Epithelial cell of prostate (primary cell): Measurements from ENCODE around the gene ABTB2.

Experiments
- DNase-seq: peaks from one replicate; pipeline ENCODE4 v3.0.0-alpha.2; 2011; ENCODE audit warnings: low read depth, low spot score
- H3K27ac ChIP-seq: fragments of 450-650 bp; 2 replicates; pipeline ENCODE4 v1.5.1; 2017; ENCODE audit warnings: mild to moderate bottlenecking

The ABTB2 gene

DNA sequence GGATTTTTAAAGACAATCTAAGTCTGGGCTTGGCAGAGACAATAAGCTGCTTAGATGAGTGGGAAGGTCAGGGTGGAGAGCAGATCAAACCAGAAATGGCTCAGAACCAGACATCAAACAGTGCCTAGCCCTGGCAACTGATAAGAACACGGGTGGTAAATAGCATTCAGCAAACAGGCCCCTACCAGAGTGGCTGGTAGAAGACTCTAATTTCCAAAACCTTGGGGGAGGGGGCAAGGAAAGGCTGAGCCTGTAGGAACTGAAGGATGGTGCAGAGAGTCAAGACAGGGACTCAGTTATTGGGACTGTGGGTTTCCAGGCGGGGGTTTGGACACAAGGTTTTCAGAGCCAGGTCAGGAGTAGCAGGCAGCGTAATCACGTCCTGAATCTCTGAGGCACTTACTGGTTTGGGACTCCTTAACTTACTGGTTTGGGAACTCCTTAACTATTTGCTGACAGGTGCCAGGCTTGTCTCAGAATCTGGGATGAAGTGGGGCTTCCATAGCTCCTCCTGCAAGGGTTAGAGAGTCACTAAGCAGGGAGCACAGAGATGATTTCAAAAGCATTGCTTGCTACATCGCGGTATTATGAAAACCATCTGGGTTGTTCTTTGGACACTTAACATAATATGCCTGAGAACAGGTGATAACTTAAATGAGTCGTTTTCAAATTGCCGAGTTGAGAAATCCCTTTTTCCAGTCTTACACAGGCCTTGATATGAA, 5.7 kb upstream of the ABTB2 start:
- H3K27ac ChIP-seq = no peak overlapping the region
- DNase-seq = no peak

DNA sequence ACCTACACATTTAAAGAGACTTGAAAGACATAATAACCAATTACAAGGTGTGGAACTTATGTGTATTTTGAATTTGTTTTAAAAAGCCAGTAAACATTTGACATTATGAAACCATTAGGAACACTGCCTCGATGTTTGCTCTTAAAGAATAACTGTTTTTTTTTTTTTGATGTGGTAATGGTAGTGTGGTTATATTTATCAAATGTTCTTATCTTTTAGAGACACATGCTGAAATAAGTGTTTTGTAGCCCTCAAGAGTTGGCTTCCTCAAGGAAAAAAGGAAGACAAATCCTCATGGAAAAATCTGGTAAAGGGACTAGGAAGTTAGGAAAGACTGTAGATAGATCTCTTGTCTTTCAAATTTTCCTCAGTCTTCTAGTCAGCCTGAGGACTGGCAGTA, 2.2 kb upstream of the ABTB2 start:
- no peak overlapping the region for H3K27ac ChIP-seq
- no peak for DNase-seq

DNA sequence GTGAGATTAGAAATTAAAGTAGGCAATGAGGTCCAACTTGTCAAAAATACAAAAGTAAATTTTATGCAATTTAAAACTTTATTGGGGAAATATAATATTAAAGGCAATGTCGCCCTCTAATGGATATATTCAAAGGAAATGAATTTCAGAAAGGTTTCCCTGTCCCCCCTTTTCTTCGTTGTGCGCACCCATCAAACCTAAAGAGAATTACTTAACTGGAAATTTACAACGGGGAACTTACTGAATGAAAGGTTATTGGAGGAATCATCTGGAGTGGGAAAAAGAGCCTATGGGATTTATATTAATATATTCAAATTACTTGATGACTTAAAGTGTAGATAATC, 1.7 kb upstream of the ABTB2 start:
- no peak overlapping the region for H3K27ac ChIP-seq
- no peak for DNase-seq

DNA sequence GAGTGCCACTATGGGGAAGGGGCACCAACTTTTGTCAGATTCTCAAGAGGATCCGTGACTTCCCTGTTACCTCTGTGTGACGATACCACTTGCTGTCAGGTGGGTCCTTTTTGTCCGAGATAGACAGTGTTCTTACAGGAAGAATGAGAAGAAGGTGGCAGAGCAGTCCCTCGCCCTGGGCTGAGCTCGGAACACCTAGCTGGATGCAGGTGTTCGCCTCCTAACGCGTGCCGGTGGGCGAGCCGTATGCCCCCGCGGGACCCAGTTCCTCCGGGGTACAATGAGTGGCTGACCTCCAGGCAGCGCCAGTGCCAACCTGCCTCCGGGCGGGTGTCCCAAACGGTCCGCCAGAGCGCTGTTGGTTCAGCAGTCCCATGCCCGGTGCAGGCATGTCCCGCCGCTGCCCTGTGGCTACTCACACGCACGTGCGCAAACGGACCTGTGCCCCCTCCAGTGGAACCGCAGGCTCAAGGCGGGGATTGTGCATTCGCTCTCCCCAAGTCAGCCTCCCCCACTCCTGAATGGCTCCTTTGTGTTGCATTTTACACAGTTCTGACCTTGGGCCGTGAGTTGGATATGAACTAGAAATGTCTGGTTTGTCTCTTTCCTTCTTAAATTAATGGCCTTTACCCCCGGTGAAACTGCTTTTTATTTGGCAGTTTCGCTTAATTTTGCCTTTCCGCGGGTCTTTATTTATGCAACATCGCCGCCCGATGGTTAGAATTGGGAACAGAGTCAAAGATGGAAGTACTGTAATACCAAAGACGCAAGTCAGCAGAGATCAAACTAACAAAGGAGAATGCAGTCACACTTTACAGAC, 1.1 kb upstream of the ABTB2 start:
- DNase-seq = no peak
- peak overlapping the region; percentile 50 for H3K27ac ChIP-seq

DNA sequence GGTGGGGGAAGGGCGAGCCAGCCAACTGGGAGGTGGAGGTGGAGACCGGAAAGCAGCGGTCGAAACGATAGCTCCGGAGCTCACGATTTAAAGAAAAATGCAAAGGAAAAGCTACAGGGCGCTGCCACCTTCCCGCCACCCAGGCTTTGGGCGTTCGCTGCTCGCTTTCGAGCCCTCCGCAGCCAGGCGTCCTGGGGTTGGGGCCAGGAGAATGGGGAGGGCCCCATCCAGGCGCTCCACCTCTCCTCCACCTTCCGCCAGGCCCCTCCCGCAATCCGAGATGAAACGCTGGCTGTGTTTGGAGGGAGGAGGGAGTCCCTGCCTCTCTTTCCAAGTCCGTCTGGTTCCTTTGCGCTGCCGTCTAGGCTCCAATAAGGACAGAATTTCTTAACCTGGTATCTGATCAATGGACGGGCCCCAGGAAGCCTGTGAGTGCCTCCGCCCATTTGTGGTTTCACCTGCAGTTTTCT, 483 bp upstream of the ABTB2 start:
- DNase-seq = no peak
- H3K27ac ChIP-seq = peak overlapping the region; percentile 50

DNA sequence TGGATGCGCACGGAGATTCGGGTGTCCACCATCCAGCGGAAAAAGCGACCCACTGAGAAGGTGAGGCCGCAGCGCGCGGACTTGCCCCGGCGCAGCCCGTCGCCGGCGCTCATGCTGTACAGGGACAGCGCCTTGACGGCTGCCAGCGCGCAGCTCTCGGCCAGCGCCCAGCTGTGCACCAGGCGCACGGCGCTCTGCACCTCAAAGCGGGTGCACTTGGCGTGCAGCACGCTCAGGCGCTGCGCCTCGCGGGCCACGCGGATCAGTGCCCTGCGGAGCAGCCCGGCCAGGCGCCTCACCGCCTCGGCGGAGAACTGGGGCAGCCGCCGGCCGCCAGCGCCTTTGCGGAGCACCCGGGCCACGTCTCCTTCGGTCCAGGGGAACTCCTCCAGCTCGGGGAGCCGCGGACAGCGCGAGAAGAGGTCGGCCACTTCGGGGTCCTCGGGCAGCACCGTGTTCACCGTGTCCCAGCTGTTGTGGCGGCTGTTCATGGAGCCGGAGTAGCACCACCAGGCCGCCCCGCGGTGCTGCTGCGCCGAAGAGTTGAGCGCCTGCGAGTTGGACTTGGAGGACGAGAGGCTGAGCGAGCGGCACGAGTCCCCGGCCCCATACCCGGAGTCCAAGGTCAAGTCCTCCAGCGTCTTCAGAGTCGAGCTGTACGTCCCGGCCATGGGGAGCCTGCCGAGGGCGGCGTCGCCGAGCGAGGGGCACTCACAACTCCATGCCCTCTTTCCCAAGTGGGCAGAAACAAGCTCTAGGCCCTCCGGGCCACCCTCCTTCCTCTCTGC, 703 bp downstream of the ABTB2 start:
- DNase-seq = no peak
- H3K27ac ChIP-seq = peak overlapping the region; percentile 39

DNA sequence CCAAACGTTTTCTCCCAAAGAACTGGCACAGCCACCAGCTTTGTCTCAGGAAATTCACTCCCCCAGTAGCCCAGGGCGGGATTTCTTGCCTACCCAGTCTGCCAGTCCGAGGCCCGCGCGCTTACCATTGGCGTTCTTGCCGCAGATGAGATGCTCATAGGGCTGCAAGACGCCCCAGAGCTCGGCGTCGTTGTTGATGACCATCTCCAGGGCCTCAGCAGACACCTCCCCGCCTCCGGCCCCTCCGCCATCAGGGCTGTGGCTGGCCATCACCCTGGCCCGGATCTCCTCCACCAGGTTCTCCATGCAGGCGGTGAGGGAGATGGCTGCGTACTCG, 1.3 kb downstream of the ABTB2 start:
- DNase-seq = no peak
- no peak overlapping the region for H3K27ac ChIP-seq

DNA sequence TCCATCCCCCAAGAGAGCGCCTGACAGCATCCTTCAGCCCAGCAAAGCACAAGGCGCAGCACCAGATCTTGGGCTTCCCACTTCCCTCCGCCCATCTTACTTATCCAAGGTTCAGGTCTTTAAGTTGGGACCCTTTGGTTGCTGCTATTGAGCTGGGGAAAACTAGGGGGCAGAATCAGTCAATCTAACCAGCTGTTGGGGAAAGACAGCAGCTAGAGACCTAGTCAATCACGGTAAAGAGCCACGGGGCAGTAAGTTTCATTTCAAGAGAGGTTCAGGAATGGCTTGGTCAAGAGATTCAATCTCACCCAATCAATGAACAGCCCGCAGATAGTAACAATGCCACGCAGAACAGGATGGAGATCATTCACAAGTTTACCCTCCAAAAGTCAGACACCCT, 1.7 kb downstream of the ABTB2 start:
- H3K27ac ChIP-seq = no peak overlapping the region
- DNase-seq = no peak

DNA sequence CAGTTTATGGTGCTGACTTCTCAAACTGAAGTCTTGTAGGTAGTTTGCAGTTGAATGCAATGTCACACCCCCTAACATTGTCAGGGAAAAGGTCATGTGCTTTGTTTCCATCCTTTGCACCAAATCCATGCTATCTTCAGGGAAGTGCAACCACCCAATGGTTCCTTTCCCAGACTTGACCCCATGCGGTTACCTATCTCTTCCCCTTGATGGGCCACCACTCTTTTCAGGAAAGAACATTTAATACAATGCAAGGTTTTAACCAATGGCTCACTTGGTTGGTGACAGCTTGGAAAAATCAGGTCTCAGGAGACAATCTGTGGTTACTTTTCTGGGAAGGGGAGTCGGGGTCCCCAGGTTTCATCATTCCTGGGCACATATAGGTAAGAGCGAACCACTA, 2.1 kb downstream of the ABTB2 start:
- H3K27ac ChIP-seq = no peak overlapping the region
- DNase-seq = no peak

DNA sequence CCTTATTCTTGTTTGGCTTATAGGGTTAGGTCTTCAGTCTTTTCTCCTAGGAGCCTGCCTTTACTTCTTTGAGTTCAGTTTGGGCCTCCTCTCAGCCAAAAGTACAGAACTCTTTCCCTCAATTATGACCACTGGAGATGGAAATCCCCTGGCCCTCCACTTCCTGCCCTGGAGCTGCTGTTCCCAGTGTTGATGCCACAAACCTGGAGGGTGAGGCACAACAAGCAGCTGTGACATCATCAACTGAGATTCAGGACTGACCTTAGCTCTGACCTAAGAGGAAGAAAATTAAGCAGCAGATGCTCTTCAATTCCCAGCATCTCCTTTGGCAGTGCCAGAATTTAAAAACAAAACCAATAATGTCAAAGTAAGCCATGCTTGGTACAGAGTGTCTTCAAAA, 3.0 kb downstream of the ABTB2 start:
- no peak for DNase-seq
- no peak overlapping the region for H3K27ac ChIP-seq

DNA sequence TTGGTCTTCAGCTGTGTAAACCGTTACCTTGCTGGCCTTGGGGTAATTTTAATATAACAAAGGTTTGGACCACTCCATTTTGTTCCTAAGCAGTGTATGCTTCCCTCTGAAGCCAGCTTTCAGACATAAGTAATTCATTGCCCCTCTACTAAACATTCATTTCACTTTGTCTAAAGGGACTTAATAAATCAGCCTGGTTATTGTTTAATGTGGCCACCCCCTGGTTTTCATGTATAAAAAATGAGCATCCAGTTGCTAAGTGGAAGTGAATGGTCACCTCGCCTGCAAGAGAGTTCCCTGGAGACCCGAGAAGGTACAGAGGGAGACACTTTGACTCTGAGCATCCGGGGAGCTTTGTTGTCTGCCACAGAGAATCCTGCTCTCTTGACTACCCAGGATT, 3.9 kb downstream of the ABTB2 start:
- no peak for DNase-seq
- H3K27ac ChIP-seq = no peak overlapping the region

DNA sequence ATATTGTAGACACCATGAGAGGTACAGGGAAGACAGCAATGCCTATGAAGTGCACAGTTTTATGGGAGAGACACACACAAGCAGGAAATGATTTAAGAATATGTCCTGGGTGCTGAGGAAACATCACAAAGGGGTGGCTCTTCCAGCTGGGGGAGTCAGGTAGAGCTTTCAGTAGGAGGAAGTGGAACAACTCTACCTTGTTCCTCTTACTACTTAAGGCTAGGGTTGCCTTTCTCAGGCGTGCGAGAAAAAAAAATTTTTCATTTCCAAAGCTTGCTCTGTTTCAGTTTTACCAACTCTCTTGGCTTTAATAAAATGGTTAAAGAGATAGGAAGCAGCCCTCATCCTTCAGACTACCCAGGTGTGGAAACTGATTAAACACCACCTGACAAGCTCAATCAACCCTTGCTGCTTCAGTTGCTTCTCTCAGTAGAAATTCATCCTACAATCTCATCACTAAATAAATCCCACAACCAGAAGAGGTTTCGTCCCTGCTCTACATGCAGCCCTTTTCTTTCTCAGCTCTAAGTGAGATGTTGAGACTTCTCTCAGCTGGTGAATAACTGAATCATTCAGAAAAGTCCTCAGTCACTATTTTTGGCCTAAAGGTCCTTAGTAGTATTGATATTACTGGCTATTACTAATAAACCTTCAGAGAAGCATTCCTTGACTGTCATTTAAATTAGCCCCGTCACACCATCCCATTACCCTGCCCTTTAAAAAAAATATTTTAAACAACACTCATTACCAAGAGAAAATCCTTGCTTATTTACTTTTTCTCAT, 5.9 kb downstream of the ABTB2 start:
- no peak for DNase-seq
- no peak overlapping the region for H3K27ac ChIP-seq

DNA sequence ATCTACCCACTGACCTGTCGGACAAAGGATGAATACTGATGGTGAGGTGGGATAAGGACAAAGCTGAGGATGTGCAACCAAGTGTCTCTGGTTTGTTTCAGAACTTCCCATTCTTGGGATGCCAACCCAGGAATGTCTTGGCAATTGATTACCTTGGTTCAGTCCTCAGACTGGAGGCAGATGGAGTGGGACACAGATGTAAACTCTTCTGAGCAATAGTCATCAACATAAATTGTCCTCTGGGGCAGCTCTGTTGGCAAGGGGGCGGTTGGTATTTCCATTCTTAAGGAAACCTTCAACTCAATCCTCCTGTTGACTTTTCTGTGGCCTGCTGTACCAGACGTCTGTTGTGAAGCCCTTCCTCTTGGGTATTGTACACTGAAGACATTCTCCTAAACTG, 6.8 kb downstream of the ABTB2 start:
- DNase-seq = no peak
- no peak overlapping the region for H3K27ac ChIP-seq

DNA sequence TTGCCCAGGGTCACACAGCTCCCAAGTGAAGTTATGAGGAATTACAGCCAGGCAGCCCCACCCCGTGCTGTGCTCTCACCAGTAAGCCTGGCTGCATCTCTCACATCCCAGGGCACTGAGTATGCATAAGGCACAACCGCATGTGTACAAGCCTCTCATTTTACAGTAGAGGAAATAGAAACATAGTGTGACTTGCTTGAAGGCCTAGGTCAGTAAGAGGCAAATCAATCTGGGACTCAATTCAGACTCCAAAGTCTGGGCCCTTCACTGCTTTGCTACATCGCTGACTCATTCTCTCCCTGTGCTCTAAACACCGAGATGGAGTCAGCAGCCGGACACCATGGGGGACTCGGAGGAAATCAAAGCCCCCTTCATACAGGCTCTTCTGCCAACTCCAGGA, 7.9 kb downstream of the ABTB2 start:
- no peak overlapping the region for H3K27ac ChIP-seq
- no peak for DNase-seq

DNA sequence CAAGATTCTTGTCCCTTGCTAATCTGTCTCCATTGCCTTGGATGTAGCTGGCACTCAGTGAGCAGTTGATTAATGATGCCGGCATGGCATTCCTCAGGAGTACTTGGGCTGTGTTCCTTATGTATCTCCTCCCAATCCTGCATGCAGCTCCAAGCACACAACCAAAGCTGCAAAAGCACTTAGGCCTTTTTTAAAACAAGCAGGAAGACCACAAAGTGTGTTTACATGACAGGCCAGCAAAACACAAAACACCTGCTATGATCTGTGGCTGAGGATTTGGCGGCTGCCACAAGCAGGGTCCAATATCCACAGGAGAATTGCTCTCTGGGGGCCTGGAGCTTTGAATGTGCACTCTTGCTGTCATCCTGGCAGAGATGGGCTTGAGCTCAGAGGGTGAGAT, 8.9 kb downstream of the ABTB2 start:
- H3K27ac ChIP-seq = no peak overlapping the region
- DNase-seq = no peak

DNA sequence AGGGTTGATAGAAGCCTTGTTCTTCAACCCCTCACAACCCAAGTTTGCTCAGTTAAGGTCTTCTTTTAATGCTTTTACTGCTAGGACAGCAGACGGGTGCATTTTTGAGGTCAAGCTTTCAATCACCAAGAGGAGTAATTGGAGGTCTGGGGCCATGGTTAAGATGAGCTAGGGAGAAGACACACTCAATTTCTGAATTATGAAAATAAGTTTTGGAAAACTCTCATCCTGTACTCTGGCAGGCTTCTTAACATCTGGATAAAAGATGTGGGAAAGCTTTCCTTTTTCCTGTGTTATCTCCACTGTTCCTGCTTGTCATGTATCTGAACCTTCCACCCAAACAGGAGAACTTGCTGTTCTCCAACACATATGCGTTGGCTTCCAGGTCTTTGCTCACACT, 9.7 kb downstream of the ABTB2 start:
- H3K27ac ChIP-seq = no peak overlapping the region
- DNase-seq = no peak

DNA sequence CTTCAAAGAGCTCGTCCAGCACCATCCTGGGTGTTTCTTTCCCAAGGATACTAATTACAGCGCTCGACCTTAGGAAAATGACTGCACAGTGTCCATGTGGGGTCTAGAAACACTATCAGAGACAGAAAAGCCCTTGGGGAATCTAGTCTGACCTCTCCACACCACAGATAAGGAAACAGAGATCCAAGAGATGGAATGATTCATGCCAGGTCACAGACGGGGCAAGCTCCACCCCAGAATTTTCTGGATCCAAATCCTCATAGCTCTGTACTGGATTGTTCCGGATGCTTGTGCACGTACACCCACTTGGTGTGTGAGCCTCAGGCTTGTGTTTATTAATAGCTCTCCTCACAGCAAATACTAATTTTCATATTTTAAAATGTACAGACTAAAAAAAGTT, 11.3 kb downstream of the ABTB2 start:
- H3K27ac ChIP-seq = peak overlapping the region; percentile 65
- no peak for DNase-seq

DNA sequence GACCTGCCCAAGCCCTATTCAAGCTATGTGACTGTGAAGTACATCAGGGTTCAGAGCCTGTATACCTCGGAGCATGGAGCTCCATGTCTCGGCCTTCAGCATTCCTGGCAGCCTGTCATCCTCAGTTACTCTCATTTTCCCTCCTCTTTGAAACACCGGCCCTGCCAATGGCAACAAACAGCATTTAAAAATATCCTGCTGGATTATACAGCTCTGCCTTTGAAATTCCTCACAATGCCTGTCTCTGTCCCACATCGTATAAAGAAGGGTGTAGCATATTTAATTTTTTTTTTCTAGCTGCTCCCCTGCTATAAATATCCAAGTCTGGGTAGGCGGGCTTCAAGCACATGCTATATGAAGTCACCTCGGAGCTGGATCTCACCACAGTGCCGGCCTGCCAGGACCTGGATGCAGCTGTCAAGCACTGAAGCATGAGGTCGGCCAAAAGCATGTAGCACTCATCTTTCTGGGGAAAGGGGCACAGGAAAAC, 11.8 kb downstream of the ABTB2 start:
- DNase-seq = no peak
- H3K27ac ChIP-seq = peak overlapping the region; percentile 65

DNA sequence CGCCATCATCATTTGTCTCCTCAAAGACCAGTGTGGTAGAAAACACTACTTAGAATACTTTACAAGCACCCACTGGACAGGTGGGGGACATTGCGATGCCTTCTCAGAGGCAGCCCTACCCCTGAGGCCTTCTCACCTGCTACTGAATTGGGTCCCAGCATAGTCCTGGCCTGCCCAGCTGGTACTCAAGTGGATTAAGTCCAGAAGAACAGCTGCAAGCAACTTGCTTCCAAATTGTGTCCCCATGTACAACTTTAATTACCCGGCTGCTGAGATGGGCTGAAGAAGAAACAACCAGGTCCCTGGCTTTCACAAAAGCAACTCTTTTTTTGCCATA, 12.3 kb downstream of the ABTB2 start:
- no peak for DNase-seq
- peak overlapping the region; percentile 65 for H3K27ac ChIP-seq

DNA sequence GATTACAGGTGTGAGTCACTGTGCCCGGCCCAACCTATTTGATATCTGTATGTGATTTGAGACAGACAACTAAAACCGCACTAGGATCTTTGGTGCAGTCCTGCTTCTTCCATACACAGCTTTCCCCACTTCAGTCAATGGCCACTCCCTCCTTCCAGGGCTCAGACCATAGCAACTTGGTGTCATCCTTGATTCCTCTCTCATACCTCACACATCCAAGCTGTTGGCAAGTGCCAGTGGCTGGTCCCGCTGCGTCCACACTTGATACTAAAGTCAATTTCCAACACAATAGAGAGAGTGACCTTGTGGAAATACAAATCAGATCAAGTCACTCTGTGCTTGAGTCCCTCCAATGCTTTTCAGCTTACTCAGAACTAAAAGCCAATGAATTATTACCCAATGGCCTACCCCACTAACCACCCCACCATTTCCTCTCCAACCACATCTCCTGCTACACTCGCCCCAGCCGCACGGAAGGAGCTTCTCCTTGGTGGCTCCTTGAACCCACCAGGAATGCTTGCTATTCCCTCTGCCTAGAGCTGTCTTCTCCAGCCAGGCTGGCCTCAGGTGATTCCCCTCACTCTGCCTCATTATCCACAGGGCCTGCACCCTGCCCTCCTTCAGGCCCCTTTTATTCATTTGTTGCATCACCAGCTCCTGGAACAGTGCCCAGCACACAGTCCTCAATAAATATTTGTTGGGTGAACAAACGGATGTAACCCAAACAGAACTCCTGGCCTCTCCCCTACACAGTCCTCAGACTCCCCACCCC, 12.9 kb downstream of the ABTB2 start:
- H3K27ac ChIP-seq = peak overlapping the region; percentile 65
- DNase-seq = no peak
